WI38 (cell line): Measurements from ENCODE around the gene BBS1.

Source experiments
- H3K4me3 ChIP-seq: 2 replicates; pipeline ENCODE4 v1.5.1; 2011; ENCODE audit warnings: low read depth, mild to moderate bottlenecking, control low read depth, low read length
- CTCF ChIP-seq: IDR thresholded peaks from 2 replicates; pipeline ENCODE4 v1.5.1; 2012; ENCODE audit warnings: low read depth, mild to moderate bottlenecking, control low read depth, low read length

Gene BBS1

GRCh38 chr11:66498506-66498905, 11.9 kb upstream of the BBS1 start:
- no peak overlapping the region for H3K4me3 ChIP-seq
- no peak for TF ChIP-seq CTCF

- TF ChIP-seq CTCF = no peak
- H3K4me3 ChIP-seq = no peak overlapping the region
Observed at GRCh38 chr11:66505276-66505816, 5.1 kb upstream of the BBS1 start.

- TF ChIP-seq CTCF = no peak
- H3K4me3 ChIP-seq = no peak overlapping the region
Observed at GRCh38 chr11:66509131-66509561, 1.3 kb upstream of the BBS1 start.

GRCh38 chr11:66510990-66511339, 530 bp downstream of the BBS1 start:
- H3K4me3 ChIP-seq = peak overlapping the region; percentile 83
- no peak for TF ChIP-seq CTCF

GRCh38 chr11:66523611-66524010, 13.2 kb downstream of the BBS1 start:
- TF ChIP-seq CTCF = no peak
- no peak overlapping the region for H3K4me3 ChIP-seq

GRCh38 chr11:66524304-66525040, 14.0 kb downstream of the BBS1 start:
- H3K4me3 ChIP-seq = no peak overlapping the region
- no peak for TF ChIP-seq CTCF

GRCh38 chr11:66529069-66529468, 18.6 kb downstream of the BBS1 start:
- no peak for TF ChIP-seq CTCF
- H3K4me3 ChIP-seq = no peak overlapping the region
